ENCODE results near the gene SPNS2.

The SPNS2 gene

DNA sequence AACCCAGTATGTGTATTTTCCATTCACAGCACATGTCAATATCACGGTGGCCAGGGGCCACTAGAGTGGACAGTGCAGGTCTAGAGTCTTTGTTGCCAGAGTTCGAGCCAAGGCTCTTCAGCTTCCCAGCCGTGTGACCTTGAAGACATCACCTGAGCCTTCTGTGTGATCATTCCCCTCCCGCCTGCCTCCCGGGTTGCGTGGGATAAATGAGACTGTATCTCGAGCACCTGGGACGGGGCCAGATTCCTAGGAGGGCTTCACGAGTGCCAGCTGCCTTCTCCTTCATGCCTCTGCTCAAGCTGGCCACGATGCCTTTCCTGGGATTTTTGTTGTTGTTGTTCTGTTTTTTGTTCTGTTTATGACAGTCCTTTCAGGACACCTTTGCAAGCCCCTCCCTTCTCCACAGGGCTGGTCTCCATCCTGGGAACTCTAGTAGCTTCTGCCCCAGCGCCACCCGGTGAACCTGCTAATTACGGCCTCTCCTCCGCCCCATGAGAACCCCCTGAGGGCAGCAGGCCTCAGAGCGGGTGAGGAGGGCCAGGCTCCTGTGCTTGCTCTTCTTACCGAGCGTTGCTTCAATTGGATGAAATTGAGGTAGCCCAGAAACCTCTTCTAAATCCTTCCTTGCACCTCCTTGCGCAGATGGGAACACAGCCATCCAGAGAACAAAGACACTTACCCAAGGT, 3.9 kb downstream of the SPNS2 start (continued):
- TF ChIP-seq TOX (CRISPR knock-in tag; IDR thresholded peaks at IDR 0.05; ENCODE audit: borderline replicate concordance), result no peak

DNA sequence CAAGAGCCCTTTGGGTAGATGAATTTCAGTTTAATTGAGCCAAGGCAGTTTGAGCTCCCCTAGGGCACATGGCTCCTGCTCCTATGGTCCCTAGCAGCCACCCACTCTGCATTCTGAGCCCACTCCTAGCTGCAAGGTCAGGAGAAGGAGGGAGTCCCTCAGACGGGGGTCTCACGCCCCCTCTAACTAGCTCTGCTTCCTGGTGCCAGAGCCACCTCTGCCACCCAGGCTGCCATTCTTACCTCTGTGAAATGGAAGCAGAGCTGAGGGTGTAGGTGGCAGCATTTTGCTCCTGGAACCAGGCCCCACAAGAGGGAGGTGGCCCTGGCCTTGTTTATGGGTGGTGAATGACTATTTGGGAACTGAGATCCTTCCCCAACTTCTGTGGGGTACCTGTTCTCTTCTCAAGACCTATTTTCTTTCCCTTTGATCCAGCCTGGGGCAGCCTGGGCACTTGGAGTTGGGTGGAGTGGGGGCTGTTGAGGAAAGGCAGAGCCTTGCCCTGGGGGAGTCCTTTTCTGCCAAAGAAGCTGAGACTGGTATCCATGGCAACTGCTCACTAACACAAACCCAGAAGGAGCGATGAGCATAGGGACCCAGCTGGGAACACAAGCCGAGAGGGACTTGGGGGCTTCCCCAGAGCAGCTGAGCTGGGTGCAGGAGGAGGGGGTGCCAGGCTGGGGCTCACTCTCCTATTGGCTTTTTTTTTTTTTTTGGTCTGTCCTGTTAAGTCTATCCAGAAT, 4.8 kb downstream of the SPNS2 start:
- no peak for ATAC-seq
- no peak for TF ChIP-seq ZNF565 (CRISPR knock-in tag; conservative IDR thresholded peaks at IDR 0.05; ENCODE audit: low read depth)
- TF ChIP-seq, protein P1, sequence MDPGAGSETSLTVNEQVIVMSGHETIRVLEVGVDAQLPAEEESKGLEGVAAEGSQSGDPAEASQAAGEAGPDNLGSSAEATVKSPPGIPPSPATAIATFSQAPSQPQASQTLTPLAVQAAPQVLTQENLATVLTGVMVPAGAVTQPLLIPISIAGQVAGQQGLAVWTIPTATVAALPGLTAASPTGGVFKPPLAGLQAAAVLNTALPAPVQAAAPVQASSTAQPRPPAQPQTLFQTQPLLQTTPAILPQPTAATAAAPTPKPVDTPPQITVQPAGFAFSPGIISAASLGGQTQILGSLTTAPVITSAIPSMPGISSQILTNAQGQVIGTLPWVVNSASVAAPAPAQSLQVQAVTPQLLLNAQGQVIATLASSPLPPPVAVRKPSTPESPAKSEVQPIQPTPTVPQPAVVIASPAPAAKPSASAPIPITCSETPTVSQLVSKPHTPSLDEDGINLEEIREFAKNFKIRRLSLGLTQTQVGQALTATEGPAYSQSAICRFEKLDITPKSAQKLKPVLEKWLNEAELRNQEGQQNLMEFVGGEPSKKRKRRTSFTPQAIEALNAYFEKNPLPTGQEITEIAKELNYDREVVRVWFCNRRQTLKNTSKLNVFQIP (CRISPR knock-in tag; IDR thresholded peaks at IDR 0.05; ENCODE audit: borderline replicate concordance, low read depth), result no peak
- no peak for TF ChIP-seq CSDC2 (CRISPR knock-in tag; IDR thresholded peaks at IDR 0.05)
- no peak for TF ChIP-seq TCF4 (CRISPR knock-in tag; IDR thresholded peaks at IDR 0.05; ENCODE audit: borderline replicate concordance)
- TF ChIP-seq SNAI2 (CRISPR knock-in tag; IDR thresholded peaks at IDR 0.05), result no peak
- no peak for TF ChIP-seq TOX (CRISPR knock-in tag; IDR thresholded peaks at IDR 0.05; ENCODE audit: borderline replicate concordance)
- TF ChIP-seq, protein P2, sequence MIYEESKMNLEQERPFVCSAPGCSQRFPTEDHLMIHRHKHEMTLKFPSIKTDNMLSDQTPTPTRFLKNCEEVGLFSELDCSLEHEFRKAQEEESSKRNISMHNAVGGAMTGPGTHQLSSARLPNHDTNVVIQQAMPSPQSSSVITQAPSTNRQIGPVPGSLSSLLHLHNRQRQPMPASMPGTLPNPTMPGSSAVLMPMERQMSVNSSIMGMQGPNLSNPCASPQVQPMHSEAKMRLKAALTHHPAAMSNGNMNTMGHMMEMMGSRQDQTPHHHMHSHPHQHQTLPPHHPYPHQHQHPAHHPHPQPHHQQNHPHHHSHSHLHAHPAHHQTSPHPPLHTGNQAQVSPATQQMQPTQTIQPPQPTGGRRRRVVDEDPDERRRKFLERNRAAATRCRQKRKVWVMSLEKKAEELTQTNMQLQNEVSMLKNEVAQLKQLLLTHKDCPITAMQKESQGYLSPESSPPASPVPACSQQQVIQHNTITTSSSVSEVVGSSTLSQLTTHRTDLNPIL (CRISPR knock-in tag; IDR thresholded peaks at IDR 0.05; ENCODE audit: low read depth), result no peak
- TF ChIP-seq, protein P3, sequence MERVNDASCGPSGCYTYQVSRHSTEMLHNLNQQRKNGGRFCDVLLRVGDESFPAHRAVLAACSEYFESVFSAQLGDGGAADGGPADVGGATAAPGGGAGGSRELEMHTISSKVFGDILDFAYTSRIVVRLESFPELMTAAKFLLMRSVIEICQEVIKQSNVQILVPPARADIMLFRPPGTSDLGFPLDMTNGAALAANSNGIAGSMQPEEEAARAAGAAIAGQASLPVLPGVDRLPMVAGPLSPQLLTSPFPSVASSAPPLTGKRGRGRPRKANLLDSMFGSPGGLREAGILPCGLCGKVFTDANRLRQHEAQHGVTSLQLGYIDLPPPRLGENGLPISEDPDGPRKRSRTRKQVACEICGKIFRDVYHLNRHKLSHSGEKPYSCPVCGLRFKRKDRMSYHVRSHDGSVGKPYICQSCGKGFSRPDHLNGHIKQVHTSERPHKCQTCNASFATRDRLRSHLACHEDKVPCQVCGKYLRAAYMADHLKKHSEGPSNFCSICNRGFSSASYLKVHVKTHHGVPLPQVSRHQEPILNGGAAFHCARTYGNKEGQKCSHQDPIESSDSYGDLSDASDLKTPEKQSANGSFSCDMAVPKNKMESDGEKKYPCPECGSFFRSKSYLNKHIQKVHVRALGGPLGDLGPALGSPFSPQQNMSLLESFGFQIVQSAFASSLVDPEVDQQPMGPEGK (CRISPR knock-in tag; IDR thresholded peaks at IDR 0.05; ENCODE audit: borderline replicate concordance), result no peak
- no peak for TF ChIP-seq ZFP30 (CRISPR knock-in tag; IDR thresholded peaks at IDR 0.05)
- TF ChIP-seq GLIS3 (CRISPR knock-in tag; IDR thresholded peaks at IDR 0.05), result no peak
- no peak for TF ChIP-seq BACH2 (CRISPR knock-in tag; IDR thresholded peaks at IDR 0.05; ENCODE audit: borderline replicate concordance)
- TF ChIP-seq ZFP3 (CRISPR knock-in tag; IDR thresholded peaks at IDR 0.05), result no peak
- no peak for TF ChIP-seq ARNTL (CRISPR knock-in tag; IDR thresholded peaks at IDR 0.05; ENCODE audit: borderline replicate concordance, low read depth)
- TF ChIP-seq OSR1 (CRISPR knock-in tag; IDR thresholded peaks at IDR 0.05), result no peak
- TF ChIP-seq, protein P4, sequence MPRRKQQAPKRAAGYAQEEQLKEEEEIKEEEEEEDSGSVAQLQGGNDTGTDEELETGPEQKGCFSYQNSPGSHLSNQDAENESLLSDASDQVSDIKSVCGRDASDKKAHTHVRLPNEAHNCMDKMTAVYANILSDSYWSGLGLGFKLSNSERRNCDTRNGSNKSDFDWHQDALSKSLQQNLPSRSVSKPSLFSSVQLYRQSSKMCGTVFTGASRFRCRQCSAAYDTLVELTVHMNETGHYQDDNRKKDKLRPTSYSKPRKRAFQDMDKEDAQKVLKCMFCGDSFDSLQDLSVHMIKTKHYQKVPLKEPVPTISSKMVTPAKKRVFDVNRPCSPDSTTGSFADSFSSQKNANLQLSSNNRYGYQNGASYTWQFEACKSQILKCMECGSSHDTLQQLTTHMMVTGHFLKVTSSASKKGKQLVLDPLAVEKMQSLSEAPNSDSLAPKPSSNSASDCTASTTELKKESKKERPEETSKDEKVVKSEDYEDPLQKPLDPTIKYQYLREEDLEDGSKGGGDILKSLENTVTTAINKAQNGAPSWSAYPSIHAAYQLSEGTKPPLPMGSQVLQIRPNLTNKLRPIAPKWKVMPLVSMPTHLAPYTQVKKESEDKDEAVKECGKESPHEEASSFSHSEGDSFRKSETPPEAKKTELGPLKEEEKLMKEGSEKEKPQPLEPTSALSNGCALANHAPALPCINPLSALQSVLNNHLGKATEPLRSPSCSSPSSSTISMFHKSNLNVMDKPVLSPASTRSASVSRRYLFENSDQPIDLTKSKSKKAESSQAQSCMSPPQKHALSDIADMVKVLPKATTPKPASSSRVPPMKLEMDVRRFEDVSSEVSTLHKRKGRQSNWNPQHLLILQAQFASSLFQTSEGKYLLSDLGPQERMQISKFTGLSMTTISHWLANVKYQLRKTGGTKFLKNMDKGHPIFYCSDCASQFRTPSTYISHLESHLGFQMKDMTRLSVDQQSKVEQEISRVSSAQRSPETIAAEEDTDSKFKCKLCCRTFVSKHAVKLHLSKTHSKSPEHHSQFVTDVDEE (CRISPR knock-in tag; IDR thresholded peaks at IDR 0.05), result no peak
- TF ChIP-seq RARB (CRISPR knock-in tag; IDR thresholded peaks at IDR 0.05), result no peak
- TF ChIP-seq ESRRG (CRISPR knock-in tag; IDR thresholded peaks at IDR 0.05), result no peak
- TF ChIP-seq PPARA (CRISPR knock-in tag; IDR thresholded peaks at IDR 0.05; ENCODE audit: borderline replicate concordance), result no peak
- no peak for TF ChIP-seq ZC3H10 (CRISPR knock-in tag; IDR thresholded peaks at IDR 0.05)
- TF ChIP-seq ISL1 (CRISPR knock-in tag; IDR thresholded peaks at IDR 0.05), result no peak

DNA sequence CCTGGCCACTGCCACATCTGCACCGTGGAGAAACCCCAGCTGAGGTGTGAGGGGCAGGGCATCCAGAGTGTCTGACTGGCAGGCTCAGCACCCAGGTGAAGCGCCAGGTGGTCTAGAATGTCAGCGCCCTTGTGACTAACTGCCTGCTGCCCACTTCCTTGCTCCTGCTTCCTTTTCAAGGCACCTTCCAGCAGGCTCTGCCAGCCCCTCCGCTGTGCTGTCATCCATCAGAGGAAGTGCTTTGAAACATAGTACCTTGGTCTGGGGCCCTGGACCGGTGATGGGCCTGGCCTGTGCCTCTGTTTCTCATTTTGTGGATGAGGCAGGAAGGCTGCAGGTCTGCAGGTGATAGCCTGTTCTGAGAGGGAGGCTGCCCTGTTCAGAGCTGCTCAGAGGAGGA, 5.5 kb downstream of the SPNS2 start:
- no peak for ATAC-seq
- no peak for TF ChIP-seq ISL1 (CRISPR knock-in tag; IDR thresholded peaks at IDR 0.05)
- no peak for TF ChIP-seq TOX (CRISPR knock-in tag; IDR thresholded peaks at IDR 0.05; ENCODE audit: borderline replicate concordance)
- TF ChIP-seq OSR1 (CRISPR knock-in tag; IDR thresholded peaks at IDR 0.05), result no peak
- TF ChIP-seq, protein P4 (CRISPR knock-in tag; IDR thresholded peaks at IDR 0.05), result no peak
- TF ChIP-seq ZFP30 (CRISPR knock-in tag; IDR thresholded peaks at IDR 0.05), result no peak
- TF ChIP-seq, protein P2 (CRISPR knock-in tag; IDR thresholded peaks at IDR 0.05; ENCODE audit: low read depth), result no peak
- no peak for TF ChIP-seq CSDC2 (CRISPR knock-in tag; IDR thresholded peaks at IDR 0.05)
- no peak for TF ChIP-seq ESRRG (CRISPR knock-in tag; IDR thresholded peaks at IDR 0.05)
- TF ChIP-seq BACH2 (CRISPR knock-in tag; IDR thresholded peaks at IDR 0.05; ENCODE audit: borderline replicate concordance), result no peak
- TF ChIP-seq ZNF70 (CRISPR knock-in tag; IDR thresholded peaks at IDR 0.05), result no peak
- TF ChIP-seq PPARA (CRISPR knock-in tag; IDR thresholded peaks at IDR 0.05; ENCODE audit: borderline replicate concordance), result no peak
- no peak for TF ChIP-seq ZNF565 (CRISPR knock-in tag; conservative IDR thresholded peaks at IDR 0.05; ENCODE audit: low read depth)
- TF ChIP-seq TCF4 (CRISPR knock-in tag; IDR thresholded peaks at IDR 0.05; ENCODE audit: borderline replicate concordance), result no peak
- no peak for TF ChIP-seq ARNTL (CRISPR knock-in tag; IDR thresholded peaks at IDR 0.05; ENCODE audit: borderline replicate concordance, low read depth)
- no peak for TF ChIP-seq ZFP3 (CRISPR knock-in tag; IDR thresholded peaks at IDR 0.05)
- TF ChIP-seq, protein P1 (CRISPR knock-in tag; IDR thresholded peaks at IDR 0.05; ENCODE audit: borderline replicate concordance, low read depth), result no peak
